Mesendoderm (in vitro differentiated cells): ENCODE measurements around the gene WEE2.
"Not testable (repeated sequence)": the region's sequence is repeated elsewhere in the genome, so short reads cannot be mapped to it uniquely, and the experiment has no call there.

Experiments
- DNase-seq: peaks from one replicate; pipeline ENCODE4 v3.0.0; 2013
- H2AK5ac ChIP-seq: 2 replicates; pipeline ENCODE4 v1.6.1; 2013; ENCODE audit warnings: low read length, inconsistent platforms
- H2BK120ac ChIP-seq: 2 replicates; pipeline ENCODE4 v1.6.1; 2013; ENCODE audit warnings: low read depth, mild to moderate bottlenecking, low read length, moderate library complexity, mixed read lengths
- H2BK15ac ChIP-seq: replicated peaks from 2 replicates; pipeline ENCODE4 v1.6.1; 2013; ENCODE audit warnings: low read depth, mild to moderate bottlenecking, moderate library complexity
- H2BK5ac ChIP-seq: 2 replicates; pipeline ENCODE4 v1.6.1; 2013; ENCODE audit warnings: low read length, inconsistent platforms
- H3K18ac ChIP-seq: 2 replicates; pipeline ENCODE4 v1.6.1; 2013; ENCODE audit warnings: mild to moderate bottlenecking, low read length, mixed read lengths
- H3K23ac ChIP-seq: one replicate; pipeline ENCODE4 v1.6.1; 2013; ENCODE audit warnings: low read length
- H3K27ac ChIP-seq: 2 replicates; pipeline ENCODE4 v1.5.1; 2013; ENCODE audit warnings: low read depth, mild to moderate bottlenecking, inconsistent platforms, low read length, moderate library complexity
- H3K27me3 ChIP-seq: 2 replicates; pipeline ENCODE4 v1.6.1; 2013; ENCODE audit warnings: low read length, control low read depth, mild to moderate bottlenecking, inconsistent platforms; ENCODE audit not compliant: insufficient read depth, poor library complexity
- H3K36me3 ChIP-seq: 2 replicates; pipeline ENCODE4 v1.6.1; 2013; ENCODE audit warnings: low read length, inconsistent platforms; ENCODE audit not compliant: control insufficient read depth, insufficient read depth
- H3K4ac ChIP-seq: one replicate; pipeline ENCODE4 v1.6.1; 2013; ENCODE audit warnings: low read depth, mild to moderate bottlenecking, low read length, moderate library complexity
- H3K4me1 ChIP-seq: 2 replicates; pipeline ENCODE4 v1.6.1; 2013; ENCODE audit warnings: low read depth, low read length, inconsistent platforms; ENCODE audit not compliant: control insufficient read depth
- H3K4me2 ChIP-seq: 2 replicates; pipeline ENCODE4 v1.6.1; 2013; ENCODE audit warnings: low read length
- H3K4me3 ChIP-seq: 2 replicates; pipeline ENCODE4 v1.5.1; 2013; ENCODE audit warnings: mild to moderate bottlenecking, low read length
- H3K56ac ChIP-seq: one replicate; pipeline ENCODE4 v1.6.1; 2013; ENCODE audit warnings: low read length
- H3K79me1 ChIP-seq: 2 replicates; pipeline ENCODE4 v1.6.1; 2013; ENCODE audit warnings: low read length, inconsistent platforms
- H3K79me2 ChIP-seq: 2 replicates; pipeline ENCODE4 v1.6.1; 2013; ENCODE audit warnings: mild to moderate bottlenecking, low read length; ENCODE audit not compliant: control insufficient read depth, insufficient read depth
- H3K9ac ChIP-seq: 2 replicates; pipeline ENCODE4 v1.6.1; 2013; ENCODE audit warnings: low read length, inconsistent platforms
- H4K5ac ChIP-seq: one replicate; pipeline ENCODE4 v1.6.1; 2013; ENCODE audit warnings: low read length
- H4K8ac ChIP-seq: one replicate; pipeline ENCODE4 v1.6.1; 2013; ENCODE audit warnings: low read depth, mild to moderate bottlenecking, control low read depth, low read length, moderate library complexity
- WGBS: extraction: QIAGEN DNeasy Blood & Tissue Kit; methylation state at CpG from one replicate; pipeline ENCODE4 v1.1.7; 2013; ENCODE audit warnings: low lambda C conversion rate, missing lambda C conversion rate; ENCODE audit not compliant: insufficient coverage; ENCODE audit errors: extremely low coverage; 5-methylcytosine and 5-hydroxymethylcytosine counted together

WEE2 gene

GRCh38 chr7:141685285-141686023 is 22.7 kb upstream of the WEE2 start:
- Histone ChIP-seq H3K4me2 (no peak overlapping the region), H3K79me1 (peaks cover 5% of the 10 kb centered on the region), H4K8ac (no peak overlapping the region), H3K23ac (no peak overlapping the region), H3K27me3 (no peaks in the 10 kb centered on the region), H3K56ac (no peak overlapping the region), H3K4me1 (peaks cover 1% of the 10 kb centered on the region), H3K36me3 (no peaks in the 10 kb centered on the region), H2AK5ac (no peak overlapping the region), H3K18ac (no peak overlapping the region), H2BK15ac (no peak overlapping the region), H3K79me2 (no peaks in the 10 kb centered on the region), H3K4ac (no peak overlapping the region), H3K4me3 (no peak overlapping the region), H2BK120ac (no peak overlapping the region), H3K27ac (no peak overlapping the region), H3K9ac (no peak overlapping the region), H2BK5ac (no peak overlapping the region), H4K5ac (no peak overlapping the region)
- no CpG with 5 or more reads among the region's 27 CpGs for WGBS
- no peak for DNase-seq

- Histone ChIP-seq H3K4me3 (no peak overlapping the region), H2AK5ac (no peak overlapping the region)
- WGBS: no CpG with 5 or more reads among the region's 3 CpGs
These were observed 22.1 kb upstream of the WEE2 start for GRCh38 chr7:141686074-141686473.

GRCh38 chr7:141686670-141687069 is 21.5 kb upstream of the WEE2 start:
- Histone ChIP-seq H4K5ac (no peak overlapping the region), H3K56ac (no peak overlapping the region), H3K4me2 (no peak overlapping the region), H3K4ac (no peak overlapping the region), H2BK120ac (no peak overlapping the region), H3K27ac (no peak overlapping the region), H2AK5ac (no peak overlapping the region), H3K4me1 (peaks cover 8% of the 10 kb centered on the region), H3K9ac (no peak overlapping the region), H3K23ac (no peak overlapping the region), H4K8ac (no peak overlapping the region), H3K79me2 (peaks cover 5% of the 10 kb centered on the region), H3K4me3 (no peak overlapping the region), H3K27me3 (no peaks in the 10 kb centered on the region), H2BK5ac (no peak overlapping the region), H3K18ac (no peak overlapping the region), H2BK15ac (no peak overlapping the region), H3K79me1 (peaks cover 11% of the 10 kb centered on the region), H3K36me3 (no peaks in the 10 kb centered on the region)
- DNase-seq: no peak
- no CpG with 5 or more reads among the region's 6 CpGs for WGBS

More at GRCh38 chr7:141686074-141686473, 22.1 kb upstream of the WEE2 start:
- Histone ChIP-seq H3K79me2 (peaks cover 2% of the 10 kb centered on the region), H3K4ac (no peak overlapping the region), H3K9ac (no peak overlapping the region), H3K56ac (no peak overlapping the region), H2BK15ac (no peak overlapping the region), H4K5ac (no peak overlapping the region), H3K4me2 (no peak overlapping the region), H3K27ac (no peak overlapping the region), H3K27me3 (no peaks in the 10 kb centered on the region), H2BK120ac (no peak overlapping the region), H3K23ac (no peak overlapping the region), H3K18ac (no peak overlapping the region), H2BK5ac (no peak overlapping the region), H3K79me1 (peaks cover 7% of the 10 kb centered on the region), H3K4me1 (peaks cover 4% of the 10 kb centered on the region), H4K8ac (no peak overlapping the region), H3K36me3 (no peaks in the 10 kb centered on the region)
- DNase-seq: no peak

- DNase-seq: no peak
- Histone ChIP-seq H4K8ac (no peak overlapping the region), H3K4me1 (peaks cover 8% of the 10 kb centered on the region), H4K5ac (no peak overlapping the region), H3K56ac (no peak overlapping the region), H3K79me2 (peaks cover 5% of the 10 kb centered on the region), H3K4ac (no peak overlapping the region), H2BK5ac (no peak overlapping the region), H3K4me2 (no peak overlapping the region), H3K27ac (no peak overlapping the region), H2AK5ac (no peak overlapping the region), H3K79me1 (peaks cover 12% of the 10 kb centered on the region), H3K23ac (no peak overlapping the region), H3K9ac (no peak overlapping the region), H3K27me3 (no peaks in the 10 kb centered on the region), H3K4me3 (no peak overlapping the region), H2BK15ac (no peak overlapping the region), H3K18ac (no peak overlapping the region), H2BK120ac (no peak overlapping the region), H3K36me3 (no peaks in the 10 kb centered on the region)
- WGBS: no CpG with 5 or more reads among the region's 5 CpGs
These were observed 20.1 kb upstream of the WEE2 start for GRCh38 chr7:141688043-141688442.

GRCh38 chr7:141689072-141689825 is 18.9 kb upstream of the WEE2 start:
- peaks cover 12% of the 10 kb centered on the region for H3K79me1 ChIP-seq
- not testable (repeated sequence) for H3K4me2 ChIP-seq, H3K4ac ChIP-seq, H3K18ac ChIP-seq, H3K79me2 ChIP-seq, H3K36me3 ChIP-seq, H4K5ac ChIP-seq, H3K27me3 ChIP-seq, H2BK120ac ChIP-seq, H2BK5ac ChIP-seq, H2AK5ac ChIP-seq, H3K4me1 ChIP-seq, H3K56ac ChIP-seq, DNase-seq, H2BK15ac ChIP-seq, H3K23ac ChIP-seq, H3K27ac ChIP-seq, H3K9ac ChIP-seq, H3K4me3 ChIP-seq, H4K8ac ChIP-seq
- no CpG with 5 or more reads among the region's 3 CpGs for WGBS
